ENCODE measurements around the gene MORC1.
A peak's percentile ranks its signal among the peaks of the same experiment; 100 is the strongest.

Gene MORC1

DNA sequence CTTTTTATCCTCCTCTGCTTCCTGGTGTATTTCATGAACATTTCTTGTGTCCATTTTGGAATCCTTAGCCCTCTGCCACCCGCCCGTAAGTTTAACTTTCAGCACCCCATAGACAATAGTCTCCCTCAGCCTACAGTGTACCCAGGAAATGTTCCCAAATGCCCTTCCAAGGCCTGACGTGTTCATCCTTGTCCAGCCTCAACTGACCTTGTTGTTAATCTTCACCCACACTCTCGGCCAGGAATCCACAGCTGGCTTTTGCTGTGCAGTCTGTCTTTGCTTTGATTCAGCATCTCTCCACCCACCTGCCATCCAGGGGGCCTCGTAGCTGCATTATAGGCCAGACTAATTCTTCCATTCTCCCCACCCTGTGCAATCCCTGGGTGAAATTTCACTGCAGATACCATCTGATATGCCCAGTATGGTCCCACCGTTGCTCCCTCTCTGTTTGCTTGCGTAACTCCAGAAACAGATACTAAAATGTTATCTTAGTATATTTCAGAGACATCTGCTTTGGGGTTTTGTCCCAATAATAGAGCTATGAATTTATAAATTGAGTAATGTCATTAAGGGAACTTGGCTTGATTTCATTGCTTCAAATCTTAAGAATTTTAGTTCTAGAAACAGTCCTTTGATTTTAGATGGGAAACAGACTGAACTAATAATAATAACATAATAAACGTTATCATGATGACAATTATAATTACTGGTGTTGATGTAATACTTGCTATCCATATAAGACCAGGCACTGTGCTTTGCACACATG lies 180.8 kb downstream of the MORC1 start:
- DNase-seq, result no peak

DNA sequence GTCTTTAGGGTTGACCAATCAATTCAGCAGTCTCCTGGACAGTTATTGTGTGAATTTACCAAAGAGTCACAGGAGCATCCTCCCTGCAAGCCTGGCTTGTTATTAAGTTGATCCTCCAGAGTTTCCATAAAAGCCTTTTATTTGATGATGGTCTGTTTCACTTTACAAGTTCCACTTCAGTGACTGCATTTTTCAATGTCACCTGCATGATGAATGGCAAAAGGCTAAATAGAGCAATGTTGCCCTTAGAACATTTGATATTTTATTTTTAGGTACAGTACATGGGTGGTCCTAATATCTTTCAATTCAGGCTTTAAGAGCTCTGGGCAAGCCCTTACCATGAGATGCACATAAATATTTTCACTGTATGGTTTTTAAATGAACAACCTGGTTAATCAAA lies 186.9 kb downstream of the MORC1 start:
- DNase-seq, result no peak

DNA sequence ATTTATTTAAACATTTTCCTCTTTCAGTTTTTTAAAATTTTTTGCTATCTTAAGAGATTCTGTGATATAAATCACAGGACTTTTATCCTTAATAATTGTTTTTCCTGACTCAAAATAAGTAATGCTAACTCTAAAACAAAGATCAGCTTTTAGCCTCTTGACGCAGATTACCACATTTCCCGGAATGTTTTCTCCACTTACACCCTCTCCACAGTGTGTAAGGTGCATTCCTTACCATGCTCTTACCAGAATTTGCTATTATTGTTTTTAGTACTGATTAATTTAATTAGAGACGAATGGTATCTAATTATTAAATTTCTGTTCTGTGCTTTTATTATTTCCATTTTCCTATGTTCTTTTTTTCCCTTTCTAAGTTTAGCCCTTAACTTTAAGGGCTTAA lies 199.1 kb downstream of the MORC1 start:
- no peak for DNase-seq

DNA sequence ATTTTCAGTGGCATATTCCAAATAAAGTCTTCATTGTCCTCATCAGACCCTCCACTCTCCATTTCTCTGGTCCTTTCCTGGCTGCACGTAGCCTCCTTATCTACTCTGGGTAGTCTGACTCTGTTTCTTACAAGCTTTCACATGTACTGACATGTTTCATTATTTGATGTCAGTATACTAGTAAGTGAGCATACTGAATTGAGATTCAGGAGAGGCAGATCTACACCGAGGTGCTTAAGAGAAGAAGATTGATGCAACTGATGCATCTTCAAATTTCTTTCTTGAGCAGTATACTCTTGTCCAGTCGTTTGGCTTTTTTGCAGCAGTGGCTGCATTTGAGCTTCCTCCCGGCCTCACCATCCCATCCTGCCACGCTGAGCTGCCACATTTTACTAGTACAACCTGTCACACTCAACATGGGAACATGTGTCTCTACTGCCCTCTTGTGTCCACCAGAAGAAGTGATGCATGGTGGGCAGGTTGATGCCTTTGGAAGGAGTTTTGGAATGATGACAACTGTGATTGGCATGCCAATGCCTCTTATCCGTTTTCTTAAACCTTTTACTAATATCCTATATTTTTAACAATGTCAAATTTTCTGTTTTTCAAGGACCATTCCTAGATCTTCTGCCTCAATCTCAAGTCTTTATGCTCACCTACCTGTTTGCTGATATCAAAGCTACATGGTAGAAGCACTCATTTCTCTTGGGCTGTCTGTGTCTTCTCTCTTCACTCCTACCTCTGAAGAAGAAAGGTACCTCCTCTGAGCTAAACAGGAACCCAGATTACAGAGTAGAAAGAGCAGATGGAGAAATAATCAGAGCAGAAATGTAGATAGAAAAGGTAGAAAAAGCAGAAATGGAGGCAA lies 202.9 kb downstream of the MORC1 start:
- peak; percentile 81 for DNase-seq

DNA sequence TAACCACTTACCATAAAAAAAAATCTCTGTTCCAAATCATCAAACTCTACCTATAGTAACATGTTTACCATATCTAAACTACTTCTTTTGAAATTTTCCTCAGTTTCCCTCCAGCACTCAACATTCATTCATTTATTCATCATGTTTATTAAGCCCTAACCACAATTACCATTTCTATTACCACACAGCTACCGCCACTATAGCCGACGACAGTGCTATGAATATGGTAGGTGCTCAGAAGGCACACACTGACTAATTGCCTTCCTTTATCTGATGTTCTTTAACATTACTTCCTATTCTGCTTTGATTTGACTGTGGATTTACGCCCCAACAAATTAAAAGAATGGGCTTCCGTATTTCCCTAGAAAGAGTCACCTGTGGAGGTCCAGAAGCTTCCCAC lies 208.1 kb downstream of the MORC1 start:
- no peak for DNase-seq
